Keratinocyte (primary cell): ENCODE results near the gene TPRN.

Experiments
- CTCF ChIP-seq, 3 experiments: IDR thresholded peaks in 1 of 3; conservative IDR thresholded peaks in 1 of 3; optimal IDR thresholded peaks in 1 of 3; 2 replicates in 2 of 3; 3 replicates in 1 of 3; pipeline versions ENCODE3 to v1.5.1; 2011; ENCODE audit warnings: low read length in 3 of 3, mild to moderate bottlenecking in 3 of 3, moderate library complexity in 2 of 3, control low read depth in 1 of 3, inconsistent platforms in 1 of 3; ENCODE audit not compliant: insufficient read depth in 2 of 3; ENCODE audit errors: extremely low read depth in 1 of 3
- EZH2 ChIP-seq: IDR thresholded peaks from one replicate; pipeline ENCODE4 v1.6.1; 2012; ENCODE audit warnings: inconsistent platforms, mild to moderate bottlenecking, low read length, moderate library complexity

GRCh38 chr9:137232101-137232500, 31.6 kb upstream of the TPRN start:
- TF ChIP-seq CTCF (optimal IDR thresholded peaks at IDR 0.05 in 1 of 3, IDR thresholded peaks at IDR 0.05 in 1 of 3, conservative IDR thresholded peaks at IDR 0.05 in 1 of 3; ENCODE audit: extremely low read depth in 1 of 3, insufficient read depth in 2 of 3, low read length in 3 of 3) (no peak), EZH2 (no peak)
